ENCODE measurements around the gene PFN1.
A peak's percentile ranks its signal among the peaks of the same experiment; 100 is the strongest.

Gene PFN1

DNA sequence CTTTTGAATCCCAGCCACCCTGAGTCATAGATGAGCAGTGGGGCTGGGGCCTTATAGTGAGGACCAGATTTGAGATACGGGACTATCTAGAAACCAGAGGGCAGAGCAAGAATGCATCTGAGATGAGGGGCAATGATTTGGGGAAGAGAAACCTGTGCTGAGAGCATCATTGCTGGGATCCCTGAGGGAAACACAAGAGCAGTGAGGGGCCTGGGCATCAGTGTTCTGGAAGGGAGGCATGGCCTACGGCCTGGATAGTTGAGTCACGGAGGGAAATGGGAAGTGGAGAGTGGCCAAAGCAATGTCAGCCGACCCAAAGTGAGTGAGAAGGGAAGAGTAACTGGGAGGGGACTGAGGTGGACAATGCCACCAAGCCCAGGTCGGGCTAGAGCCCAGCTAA, 34.0 kb upstream of the PFN1 start:
- H3K9ac ChIP-seq (ENCODE audit: low read length), result no peak overlapping the region
- H3F3A ChIP-seq (ENCODE audit: insufficient read depth, low read length), result no peaks in the 10 kb centered on the region
- H3K4me2 ChIP-seq (ENCODE audit: low read length), result no peak overlapping the region
- H3K79me2 ChIP-seq (ENCODE audit: insufficient read depth, low read length), result no peaks in the 10 kb centered on the region
- peaks cover 48% of the 10 kb centered on the region for H3K36me3 ChIP-seq (ENCODE audit: insufficient read depth, low read length)
- H3K4me3 ChIP-seq (ENCODE audit: low read depth, low read length, poor library complexity, severe bottlenecking), result no peak overlapping the region
- H3K9me2 ChIP-seq (ENCODE audit: low read depth, low read length), result no peaks in the 10 kb centered on the region
- no peak overlapping the region for H2AFZ ChIP-seq (ENCODE audit: low read length)
- H3K9me3 ChIP-seq (ENCODE audit: low read length), result no peaks in the 10 kb centered on the region
- peaks cover 19% of the 10 kb centered on the region for H3K4me1 ChIP-seq (ENCODE audit: insufficient read depth, low read length, severe bottlenecking)
- no peaks in the 10 kb centered on the region for H3K27me3 ChIP-seq (ENCODE audit: insufficient read depth, low read length)
- H3K27ac ChIP-seq (ENCODE audit: low read depth, low read length, poor library complexity, severe bottlenecking), result no peak overlapping the region
- H4K20me1 ChIP-seq (ENCODE audit: insufficient read depth, low read length), result no peaks in the 10 kb centered on the region
- TF ChIP-seq, protein P1, sequence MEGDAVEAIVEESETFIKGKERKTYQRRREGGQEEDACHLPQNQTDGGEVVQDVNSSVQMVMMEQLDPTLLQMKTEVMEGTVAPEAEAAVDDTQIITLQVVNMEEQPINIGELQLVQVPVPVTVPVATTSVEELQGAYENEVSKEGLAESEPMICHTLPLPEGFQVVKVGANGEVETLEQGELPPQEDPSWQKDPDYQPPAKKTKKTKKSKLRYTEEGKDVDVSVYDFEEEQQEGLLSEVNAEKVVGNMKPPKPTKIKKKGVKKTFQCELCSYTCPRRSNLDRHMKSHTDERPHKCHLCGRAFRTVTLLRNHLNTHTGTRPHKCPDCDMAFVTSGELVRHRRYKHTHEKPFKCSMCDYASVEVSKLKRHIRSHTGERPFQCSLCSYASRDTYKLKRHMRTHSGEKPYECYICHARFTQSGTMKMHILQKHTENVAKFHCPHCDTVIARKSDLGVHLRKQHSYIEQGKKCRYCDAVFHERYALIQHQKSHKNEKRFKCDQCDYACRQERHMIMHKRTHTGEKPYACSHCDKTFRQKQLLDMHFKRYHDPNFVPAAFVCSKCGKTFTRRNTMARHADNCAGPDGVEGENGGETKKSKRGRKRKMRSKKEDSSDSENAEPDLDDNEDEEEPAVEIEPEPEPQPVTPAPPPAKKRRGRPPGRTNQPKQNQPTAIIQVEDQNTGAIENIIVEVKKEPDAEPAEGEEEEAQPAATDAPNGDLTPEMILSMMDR (IDR thresholded peaks at IDR 0.05; ENCODE audit: low read length), result no peak
- no peak for TF ChIP-seq EZH2 (IDR thresholded peaks at IDR 0.05; ENCODE audit: borderline replicate concordance, low read length)

DNA sequence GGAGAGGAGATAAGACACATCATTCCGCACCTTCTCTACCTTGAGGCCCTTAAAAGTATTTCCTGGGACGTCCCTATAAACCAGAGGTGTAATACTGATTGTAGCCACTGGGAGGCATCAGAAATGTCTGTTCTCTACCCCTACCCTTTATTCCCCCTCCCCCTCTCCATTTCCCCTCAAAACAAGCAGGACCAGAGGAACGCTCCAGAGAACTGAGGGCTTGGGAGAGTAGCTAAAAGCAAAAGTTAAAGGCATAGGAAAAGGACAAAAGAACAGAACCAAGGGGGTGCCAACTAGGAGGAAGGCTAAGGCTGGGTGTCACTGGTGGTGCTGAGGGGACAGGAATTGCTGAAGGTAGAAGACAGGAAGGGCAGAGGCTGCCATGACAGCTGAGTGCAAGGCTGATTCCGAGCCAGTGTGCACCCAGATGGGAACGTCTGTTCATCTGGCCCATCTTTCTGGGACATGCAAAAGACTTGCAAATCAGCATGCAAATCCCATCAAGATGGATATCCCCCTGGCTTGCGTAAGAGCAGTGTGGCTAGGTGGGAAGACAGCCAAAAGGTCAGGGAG, 32.4 kb upstream of the PFN1 start:
- H3K4me2 ChIP-seq (ENCODE audit: low read length), result no peak overlapping the region; the same call in 1 of the 2 replicates
- H3K79me2 ChIP-seq (ENCODE audit: insufficient read depth, low read length), result no peaks in the 10 kb centered on the region
- H3K36me3 ChIP-seq (ENCODE audit: insufficient read depth, low read length), result peaks cover 56% of the 10 kb centered on the region
- H3K9ac ChIP-seq (ENCODE audit: low read length), result no peak overlapping the region
- H4K20me1 ChIP-seq (ENCODE audit: insufficient read depth, low read length), result no peaks in the 10 kb centered on the region
- no peaks in the 10 kb centered on the region for H3K9me2 ChIP-seq (ENCODE audit: low read depth, low read length)
- no peak overlapping the region for H3K4me3 ChIP-seq (ENCODE audit: low read depth, low read length, poor library complexity, severe bottlenecking)
- no peak for TF ChIP-seq EZH2 (IDR thresholded peaks at IDR 0.05; ENCODE audit: borderline replicate concordance, low read length)
- TF ChIP-seq, protein P1 (IDR thresholded peaks at IDR 0.05; ENCODE audit: low read length), result peak; percentile 84
- H3F3A ChIP-seq (ENCODE audit: insufficient read depth, low read length), result no peaks in the 10 kb centered on the region
- H3K9me3 ChIP-seq (ENCODE audit: low read length), result no peaks in the 10 kb centered on the region
- H3K27me3 ChIP-seq (ENCODE audit: insufficient read depth, low read length), result no peaks in the 10 kb centered on the region
- peaks cover 8% of the 10 kb centered on the region for H3K4me1 ChIP-seq (ENCODE audit: insufficient read depth, low read length, severe bottlenecking)
- peak overlapping the region; percentile 41 for H3K27ac ChIP-seq (ENCODE audit: low read depth, low read length, poor library complexity, severe bottlenecking)
- no peak overlapping the region for H2AFZ ChIP-seq (ENCODE audit: low read length)

DNA sequence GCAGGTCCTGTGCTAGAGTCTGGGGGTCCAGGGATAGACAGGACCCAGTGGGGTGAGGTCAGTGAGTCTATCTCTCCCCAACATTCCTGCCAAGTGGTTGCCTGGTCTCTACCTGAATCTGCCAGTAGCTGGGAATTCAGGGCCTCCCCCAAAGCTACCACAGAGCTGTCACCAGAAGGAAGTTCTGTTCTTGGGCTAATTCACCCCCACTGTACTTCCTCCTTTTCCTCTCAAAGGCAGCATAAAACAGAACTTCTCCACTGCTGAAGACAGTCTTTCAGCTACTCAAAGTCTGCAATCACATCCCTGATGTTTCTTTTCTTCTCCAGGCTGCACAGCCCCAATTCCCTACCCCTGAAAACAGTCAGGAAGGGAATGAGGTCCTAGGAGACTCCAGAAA, 30.4 kb upstream of the PFN1 start:
- no peak overlapping the region for H2AFZ ChIP-seq (ENCODE audit: low read length)
- H3K27me3 ChIP-seq (ENCODE audit: insufficient read depth, low read length), result no peaks in the 10 kb centered on the region
- H3K4me3 ChIP-seq (ENCODE audit: low read depth, low read length, poor library complexity, severe bottlenecking), result no peak overlapping the region
- H3K9me2 ChIP-seq (ENCODE audit: low read depth, low read length), result no peaks in the 10 kb centered on the region
- H3K4me1 ChIP-seq (ENCODE audit: insufficient read depth, low read length, severe bottlenecking), result peaks cover 7% of the 10 kb centered on the region
- H3K27ac ChIP-seq (ENCODE audit: low read depth, low read length, poor library complexity, severe bottlenecking), result peak overlapping the region; percentile 47
- H4K20me1 ChIP-seq (ENCODE audit: insufficient read depth, low read length), result no peaks in the 10 kb centered on the region
- no peaks in the 10 kb centered on the region for H3F3A ChIP-seq (ENCODE audit: insufficient read depth, low read length)
- H3K36me3 ChIP-seq (ENCODE audit: insufficient read depth, low read length), result peaks cover 58% of the 10 kb centered on the region
- H3K9me3 ChIP-seq (ENCODE audit: low read length), result no peaks in the 10 kb centered on the region
- no peaks in the 10 kb centered on the region for H3K79me2 ChIP-seq (ENCODE audit: insufficient read depth, low read length)
- H3K9ac ChIP-seq (ENCODE audit: low read length), result no peak overlapping the region
- no peak overlapping the region for H3K4me2 ChIP-seq (ENCODE audit: low read length)
- TF ChIP-seq, protein P1 (IDR thresholded peaks at IDR 0.05; ENCODE audit: low read length), result no peak
- TF ChIP-seq EZH2 (IDR thresholded peaks at IDR 0.05; ENCODE audit: borderline replicate concordance, low read length), result no peak

All from OCI-LY1 (cell line).